HG03520 (cell line): ENCODE results near the gene GYS1.

Source experiments
- ATAC-seq: cut with Tn5 transposase; IDR thresholded peaks from one replicate; pipeline ENCODE4 v1.9.1; 2021; ENCODE audit warnings: mild to moderate bottlenecking, moderate library complexity; ENCODE audit not compliant: unreplicated experiment

The GYS1 gene

GRCh38 chr19:48990400-48990799, 2.7 kb downstream of the GYS1 start:
- no peak for ATAC-seq

GRCh38 chr19:48989701-48990291, 3.3 kb downstream of the GYS1 start:
- ATAC-seq, result no peak

GRCh38 chr19:48988860-48989259, 4.2 kb downstream of the GYS1 start:
- no peak for ATAC-seq

GRCh38 chr19:48988286-48988685, 4.8 kb downstream of the GYS1 start:
- no peak for ATAC-seq

- no peak for ATAC-seq
Measured at GRCh38 chr19:48987323-48987722, 5.8 kb downstream of the GYS1 start.

GRCh38 chr19:48986211-48986610, 6.9 kb downstream of the GYS1 start:
- no peak for ATAC-seq

GRCh38 chr19:48985711-48986110, 7.4 kb downstream of the GYS1 start:
- ATAC-seq, result no peak

GRCh38 chr19:48982280-48982679, 10.8 kb downstream of the GYS1 start:
- no peak for ATAC-seq

- ATAC-seq, result no peak
Measured at GRCh38 chr19:48977061-48977460, 16.0 kb downstream of the GYS1 start.

GRCh38 chr19:48975947-48976847, 16.9 kb downstream of the GYS1 start:
- no peak for ATAC-seq

- no peak for ATAC-seq
Measured at GRCh38 chr19:48970923-48971395, 22.1 kb downstream of the GYS1 start.

- ATAC-seq, result no peak
Measured at GRCh38 chr19:48970139-48970766, 22.9 kb downstream of the GYS1 start.

GRCh38 chr19:48969276-48970138, 23.6 kb downstream of the GYS1 start:
- no peak for ATAC-seq

GRCh38 chr19:48968813-48969218, 24.3 kb downstream of the GYS1 start:
- ATAC-seq, result no peak

- ATAC-seq, result no peak
Measured at GRCh38 chr19:48968179-48968661, 24.9 kb downstream of the GYS1 start.

- ATAC-seq, result no peak
Measured at GRCh38 chr19:48967346-48968178, 25.5 kb downstream of the GYS1 start.

- ATAC-seq, result no peak
Measured at GRCh38 chr19:48966541-48967345, 26.4 kb downstream of the GYS1 start.

- peak; percentile 20 for ATAC-seq
Measured at GRCh38 chr19:48965806-48966540, 27.1 kb downstream of the GYS1 start.
